ENCODE measurements around the gene WDR44. TPM values are rescaled to one million over a fixed set of nuclear protein-coding genes. Genes with fewer than 3 reads are reported as not detected.

The WDR44 gene
- total RNA-seq, 1 donor from 2014 or later = 14.6 TPM

GRCh38 chrX:118373538-118373937, 27.6 kb downstream of the WDR44 start:
- H3K36me3 Mint-ChIP-seq (ENCODE audit: unreplicated experiment) = no peaks in the 10 kb centered on the region
- no peak for DNase-seq
- no peak overlapping the region for H3K4me3 Mint-ChIP-seq (ENCODE audit: unreplicated experiment)
- no peak for TF ChIP-seq CTCF (IDR thresholded peaks at IDR 0.05; ENCODE audit: partially characterized antibody, unreplicated experiment)
- H3K27me3 Mint-ChIP-seq (ENCODE audit: unreplicated experiment) = no peaks in the 10 kb centered on the region
- H3K9me3 Mint-ChIP-seq (ENCODE audit: unreplicated experiment) = no peaks in the 10 kb centered on the region
- peaks cover 11% of the 10 kb centered on the region for H3K4me1 Mint-ChIP-seq (ENCODE audit: low read depth, unreplicated experiment)
- H3K27ac Mint-ChIP-seq (ENCODE audit: unreplicated experiment) = no peak overlapping the region

GRCh38 chrX:118383120-118383519, 37.2 kb downstream of the WDR44 start:
- no peaks in the 10 kb centered on the region for H3K27me3 Mint-ChIP-seq (ENCODE audit: unreplicated experiment)
- no peak for DNase-seq
- no peak for TF ChIP-seq CTCF (IDR thresholded peaks at IDR 0.05; ENCODE audit: partially characterized antibody, unreplicated experiment)
- no peaks in the 10 kb centered on the region for H3K4me1 Mint-ChIP-seq (ENCODE audit: low read depth, unreplicated experiment)
- H3K9me3 Mint-ChIP-seq (ENCODE audit: unreplicated experiment) = no peaks in the 10 kb centered on the region
- no peak overlapping the region for H3K4me3 Mint-ChIP-seq (ENCODE audit: unreplicated experiment)
- H3K36me3 Mint-ChIP-seq (ENCODE audit: unreplicated experiment) = no peaks in the 10 kb centered on the region
- no peak overlapping the region for H3K27ac Mint-ChIP-seq (ENCODE audit: unreplicated experiment)

- Mint-ChIP-seq H3K36me3 (ENCODE audit: unreplicated experiment) (no peaks in the 10 kb centered on the region), H3K27me3 (ENCODE audit: unreplicated experiment) (no peaks in the 10 kb centered on the region), H3K4me3 (ENCODE audit: unreplicated experiment) (no peak overlapping the region), H3K27ac (ENCODE audit: unreplicated experiment) (no peak overlapping the region), H3K9me3 (ENCODE audit: unreplicated experiment) (no peaks in the 10 kb centered on the region), H3K4me1 (ENCODE audit: low read depth, unreplicated experiment) (no peaks in the 10 kb centered on the region)
- no peak for TF ChIP-seq CTCF (IDR thresholded peaks at IDR 0.05; ENCODE audit: partially characterized antibody, unreplicated experiment)
- DNase-seq = no peak
Measured at GRCh38 chrX:118392716-118393115, 46.8 kb downstream of the WDR44 start.

- no peak for DNase-seq
- Mint-ChIP-seq H3K4me1 (ENCODE audit: low read depth, unreplicated experiment) (no peaks in the 10 kb centered on the region), H3K9me3 (ENCODE audit: unreplicated experiment) (no peaks in the 10 kb centered on the region), H3K27me3 (ENCODE audit: unreplicated experiment) (no peaks in the 10 kb centered on the region), H3K36me3 (ENCODE audit: unreplicated experiment) (no peaks in the 10 kb centered on the region), H3K27ac (ENCODE audit: unreplicated experiment) (no peak overlapping the region), H3K4me3 (ENCODE audit: unreplicated experiment) (no peak overlapping the region)
- TF ChIP-seq CTCF (IDR thresholded peaks at IDR 0.05; ENCODE audit: partially characterized antibody, unreplicated experiment) = no peak
Measured at GRCh38 chrX:118396113-118396512, 50.2 kb downstream of the WDR44 start.

- DNase-seq = no peak
- Mint-ChIP-seq H3K27me3 (ENCODE audit: unreplicated experiment) (no peaks in the 10 kb centered on the region), H3K9me3 (ENCODE audit: unreplicated experiment) (peaks cover 2% of the 10 kb centered on the region), H3K36me3 (ENCODE audit: unreplicated experiment) (no peaks in the 10 kb centered on the region), H3K4me1 (ENCODE audit: low read depth, unreplicated experiment) (no peaks in the 10 kb centered on the region), H3K4me3 (ENCODE audit: unreplicated experiment) (no peak overlapping the region), H3K27ac (ENCODE audit: unreplicated experiment) (no peak overlapping the region)
- no peak for TF ChIP-seq CTCF (IDR thresholded peaks at IDR 0.05; ENCODE audit: partially characterized antibody, unreplicated experiment)
Measured at GRCh38 chrX:118418811-118419251, 72.9 kb downstream of the WDR44 start.

Data from glutamatergic neuron (in vitro differentiated cells).